Heart left ventricle (tissue), 16 donors: ENCODE data around the gene FGF6. TPM values are rescaled to one million over a fixed set of nuclear protein-coding genes. Genes with fewer than 3 reads are reported as not detected.

ENCODE experiments used
- ATAC-seq, 4 donors: fragments of 200-7000 bp; cut with Tn5 transposase; one replicate each; pipeline ENCODE4 v1.9.1; 2020 to 2022; ENCODE audit warnings: moderate library complexity in 4 of 4, mild to moderate bottlenecking in 3 of 4, moderate number of reproducible peaks in 1 of 4
- DNase-seq, 5 donors: peaks; one replicate each; pipeline ENCODE4 v3.0.0-alpha.2; 2020
- H3K27ac ChIP-seq, 12 donors: fragments of 200-600 bp; sonication (generic) in 4 of 12; one replicate each; pipeline versions ENCODE4 v1.5.0 to v1.8.0; 2016 to 2022; ENCODE audit warnings: mild to moderate bottlenecking in 2 of 12
- H3K27me3 ChIP-seq, 9 donors: fragments of 200-600 bp; sonication (generic) in 2 of 9; one replicate each; pipeline versions ENCODE4 v1.5.1 to v1.8.0; 2016 to 2022; ENCODE audit warnings: mild to moderate bottlenecking in 3 of 9
- H3K36me3 ChIP-seq, 9 donors: fragments of 200-600 bp; sonication (generic) in 2 of 9; one replicate each; pipeline versions ENCODE4 v1.5.0 to v1.8.0; 2018 to 2022; ENCODE audit warnings: mild to moderate bottlenecking in 2 of 9
- H3K4me1 ChIP-seq, 12 donors: fragments of 200-600 bp; sonication (generic) in 4 of 12; one replicate each; pipeline versions ENCODE4 v1.5.0 to v1.8.0; 2016 to 2022; ENCODE audit warnings: mild to moderate bottlenecking in 3 of 12
- H3K4me3 ChIP-seq, 12 donors: fragments of 200-600 bp; sonication (generic) in 4 of 12; one replicate each; pipeline versions ENCODE4 v1.5.0 to v1.8.0; 2017 to 2022; ENCODE audit warnings: mild to moderate bottlenecking in 9 of 12, moderate library complexity in 4 of 12
- H3K9me3 ChIP-seq, 12 donors: fragments of 200-600 bp; sonication (generic) in 4 of 12; one replicate each; pipeline versions ENCODE4 v1.5.0 to v1.8.0; 2016 to 2022; ENCODE audit warnings: mild to moderate bottlenecking in 1 of 12
- CTCF ChIP-seq, 12 donors: fragments of 200-600 bp; sonication (generic) in 4 of 12; IDR thresholded peaks; one replicate each; pipeline versions ENCODE4 v1.5.0 to v1.8.0; 2018 to 2022; ENCODE audit warnings: antibody characterized with exemption in 12 of 12, mild to moderate bottlenecking in 5 of 12
- POLR2A ChIP-seq, 2 donors: fragments of 450-650 bp; IDR thresholded peaks; one replicate each; pipeline ENCODE4 v1.6.1; 2017; ENCODE audit warnings: antibody characterized with exemption in 2 of 2, mild to moderate bottlenecking in 2 of 2, moderate library complexity in 2 of 2
- WGBS, 4 donors: extraction: QIAGEN DNeasy Blood & Tissue Kit in 2 of 4; methylation state at CpG; one replicate each; pipeline versions ENCODE4 v1.1.5 to v1.1.7; 2013 to 2018; 5-methylcytosine and 5-hydroxymethylcytosine counted together
- intact Hi-C, 10 donors: fragments of 100-400 bp; cut with DNase I; formaldehyde crosslinking; loops; one replicate each; pipeline versions ENCODE4 v1.11.1 to v1.14.2; 2022
- polyA plus RNA-seq, 2 donors: library from polyadenylated mRNA; stranded (reverse); fragments of 200-250 nt; gene quantifications; one replicate each; pipeline ENCODE4 v1.2.3, GENCODE V29; 2013
- total RNA-seq, 9 donors: library from RNA; depleted of rRNA in 2 of 9; stranded (reverse); fragments of >200 nt in 2 of 9; fragmentation: NEBNext Ultra II Directional in 3 of 9; extraction: Animal tissue kit (Norgen Biotek cat#: 25700) in 3 of 9; gene quantifications; one replicate each; pipeline versions ENCODE4 v1.1.0 to v1.2.4, GENCODE V29; 2016 to 2023
- donor health status: ischemic (EF 13 %, LVEDD 7.1; RV severe dilation, severe dysfunction).
- donor health status: healthy with polysubstance abuse.
- donor health status: DM: no; HTN: yes; CAD: no.
- donor health status: DM: no; HTN: no; CAD: no.
- donor health status: ischemic (EF 25% LVEDD 6.9; RV normal size, moderate dysfunction).
- donor health status: ischemic (EF 25% LVEDD 5.7; RV mildly dilated, moderate dysfunction).
- donor health status: healthy.
- donor health status: DM: yes; HTN: yes; CAD: no.
- donor health status: ischemic (EF 35%, LVEDD 5.7; RV mildly dilated, moderate dysfunction).
- donor health status: nonischemic (EF 11% LVEDD 7.7; RV severe dilation, severe dysfunction).
- donor health status: DM: yes; HTN: yes; CAD: no.
- donor health status: PGD.
- donor health status: ischemic (EF 29% LVEDD 5.4; RV normal size, mild dysfunction).
- donor health status: nonischemic (EF 23%, LVEDD 6.1; RV moderate dilation, normal function).

FGF6 gene
- total and polyA plus RNA-seq, 11 donors, result not detected

- 79 to 87% (median 85%) methylated on average over 5 of the region's 5 CpGs for WGBS, 4 donors
- intact Hi-C loops, result no loop called here
- DNase-seq, result no peak
- no peak for ATAC-seq
- Histone ChIP-seq H3K4me3 (no peak overlapping the region), H3K4me1 (peaks cover 0 to 13% (median 5%) of the 10 kb centered on the region in 12 donors), H3K27ac (peak overlapping the region in 1 of 12 donors; percentile 40), H3K9me3 (no peaks in the 10 kb centered on the region), H3K27me3 (peaks cover 0 to 10% (median 0%) of the 10 kb centered on the region in 9 donors), H3K36me3 (no peaks in the 10 kb centered on the region)
- TF ChIP-seq CTCF (IDR thresholded peaks at IDR 0.05) (no peak), POLR2A (IDR thresholded peaks at IDR 0.05) (no peak)
Measured at GRCh38 chr12:4393211-4393610, 52.4 kb downstream of the FGF6 start.

GRCh38 chr12:4392223-4392742 is 53.3 kb downstream of the FGF6 start:
- no peaks in the 10 kb centered on the region for H3K36me3 ChIP-seq
- H3K4me1 ChIP-seq, result peaks cover 0 to 13% (median 5%) of the 10 kb centered on the region in 12 donors
- DNase-seq, result peak in 4 of 5 donors; percentile 22 to 60 (median 39)
- WGBS, 4 donors, result 6 to 18% (median 12%) methylated on average over 10 to 15 of the region's 15 CpGs
- intact Hi-C loops, result no loop called here
- peak; percentile 55 to 86 (median 76) for ATAC-seq
- peak overlapping the region in 2 of 12 donors; percentile 13 to 40 for H3K27ac ChIP-seq
- peaks cover 0 to 10% (median 0%) of the 10 kb centered on the region in 9 donors for H3K27me3 ChIP-seq
- no peaks in the 10 kb centered on the region for H3K9me3 ChIP-seq
- no peak overlapping the region for H3K4me3 ChIP-seq
- TF ChIP-seq POLR2A (IDR thresholded peaks at IDR 0.05) (no peak), CTCF (IDR thresholded peaks at IDR 0.05) (no peak)

- ATAC-seq (no peak), DNase-seq (no peak)
- intact Hi-C loops, result no loop called here
- 36 to 44% (median 42%) methylated on average over 2 of the region's 2 CpGs for WGBS, 4 donors
- H3K27ac ChIP-seq, result no peak overlapping the region
- no peaks in the 10 kb centered on the region for H3K36me3 ChIP-seq
- H3K27me3 ChIP-seq, result peaks cover 0 to 5% (median 0%) of the 10 kb centered on the region in 9 donors
- peaks cover 0 to 13% (median 5%) of the 10 kb centered on the region in 12 donors for H3K4me1 ChIP-seq
- no peak for TF ChIP-seq CTCF (IDR thresholded peaks at IDR 0.05)
- TF ChIP-seq POLR2A (IDR thresholded peaks at IDR 0.05), result no peak
- no peak overlapping the region for H3K4me3 ChIP-seq
- H3K9me3 ChIP-seq, result no peaks in the 10 kb centered on the region
Measured at GRCh38 chr12:4388662-4389061, 57.0 kb downstream of the FGF6 start.

GRCh38 chr12:4388032-4388431 is 57.6 kb downstream of the FGF6 start:
- H3K27me3 ChIP-seq, result peaks cover 0 to 5% (median 0%) of the 10 kb centered on the region in 9 donors
- ATAC-seq (no peak), DNase-seq (no peak)
- WGBS, 4 donors, result 76 to 82% (median 79%) methylated on average over 1 of the region's 1 CpG
- no peak overlapping the region for H3K4me3 ChIP-seq
- TF ChIP-seq POLR2A (IDR thresholded peaks at IDR 0.05) (no peak), CTCF (IDR thresholded peaks at IDR 0.05) (no peak)
- peaks cover 0 to 9% (median 5%) of the 10 kb centered on the region in 12 donors for H3K4me1 ChIP-seq
- no peak overlapping the region for H3K27ac ChIP-seq
- no peaks in the 10 kb centered on the region for H3K9me3 ChIP-seq
- H3K36me3 ChIP-seq, result no peaks in the 10 kb centered on the region
- intact Hi-C loops, result no loop called here
